Neural cell (in vitro differentiated cells): Measurements from ENCODE around the gene NAT8. TPM values are rescaled to one million over a fixed set of nuclear protein-coding genes. Genes with fewer than 3 reads are reported as not detected.
"Not testable (repeated sequence)": the region's sequence is repeated elsewhere in the genome, so short reads cannot be mapped to it uniquely, and the experiment has no call there.

Experiments
- H2AFZ ChIP-seq: fragments of 200-600, 300-800 bp; sonication (generic), shearing (Covaris generic); 2 replicates; pipeline ENCODE4 v1.6.0; 2014; ENCODE audit warnings: low read depth, mild to moderate bottlenecking, antibody characterized with exemption, low read length, moderate library complexity
- H3F3A ChIP-seq: fragments of 200-600 bp; shearing (Covaris generic); 2 replicates; pipeline ENCODE4 v1.6.1; 2016; ENCODE audit warnings: mild to moderate bottlenecking, moderate library complexity, mixed read lengths, antibody characterized with exemption, low read length; ENCODE audit not compliant: insufficient read depth, poor library complexity, severe bottlenecking
- H3K27ac ChIP-seq: fragments of 200-600, 300-800 bp; sonication (generic), shearing (Covaris generic); 2 replicates; pipeline ENCODE4 v1.5.1; 2014; ENCODE audit warnings: mild to moderate bottlenecking, low read length, moderate library complexity
- H3K27me3 ChIP-seq: fragments of 300-800, 200-600 bp; sonication (generic), shearing (Covaris generic); 2 replicates; pipeline ENCODE4 v1.6.0; 2014; ENCODE audit warnings: mild to moderate bottlenecking, low read depth, low read length, moderate library complexity; ENCODE audit not compliant: insufficient read depth
- H3K36me3 ChIP-seq: fragments of 300-800, 200-600 bp; sonication (generic), shearing (Covaris generic); 2 replicates; pipeline ENCODE4 v1.5.1; 2014; ENCODE audit warnings: mild to moderate bottlenecking, antibody characterized with exemption, low read length, moderate library complexity; ENCODE audit not compliant: insufficient read depth
- H3K4me2 ChIP-seq: fragments of 300-800, 200-600 bp; sonication (generic), shearing (Covaris generic); 2 replicates; pipeline ENCODE4 v1.6.0; 2014; ENCODE audit warnings: mild to moderate bottlenecking, low read length
- H3K4me3 ChIP-seq: fragments of 300-800, 200-600 bp; sonication (generic), shearing (Covaris generic); 2 replicates; pipeline ENCODE4 v1.5.1; 2014; ENCODE audit warnings: mild to moderate bottlenecking, low read length, moderate library complexity
- H3K79me2 ChIP-seq: fragments of 200-600 bp; shearing (Covaris generic); replicated peaks from 2 replicates; pipeline ENCODE4 v1.6.0; 2014; ENCODE audit warnings: mild to moderate bottlenecking, low read length, moderate library complexity; ENCODE audit not compliant: insufficient read depth
- H3K9ac ChIP-seq: fragments of 300-800, 200-600 bp; sonication (generic), shearing (Covaris generic); 2 replicates; pipeline ENCODE4 v1.6.1; 2016; ENCODE audit warnings: mild to moderate bottlenecking, low read length, mixed read lengths
- H3K9me2 ChIP-seq: fragments of 200-600 bp; shearing (Covaris generic); 2 replicates; pipeline ENCODE4 v1.6.1; 2016; ENCODE audit warnings: mild to moderate bottlenecking, low read length, mixed read lengths; ENCODE audit not compliant: insufficient read depth
- H3K9me3 ChIP-seq: fragments of 200-600, 300-800 bp; sonication (generic), shearing (Covaris generic); 2 replicates; pipeline ENCODE4 v1.6.1; 2016; ENCODE audit warnings: mild to moderate bottlenecking, mixed run types, low read length, moderate library complexity, mixed read lengths
- H4K20me1 ChIP-seq: fragments of 200-600 bp; shearing (Covaris generic); 2 replicates; pipeline ENCODE4 v1.6.1; 2016; ENCODE audit warnings: mild to moderate bottlenecking, mixed run types; ENCODE audit not compliant: insufficient read depth
- CTCF ChIP-seq: fragments of 450-650 bp; IDR thresholded peaks from 2 replicates; pipeline ENCODE4 v1.5.1; 2014; ENCODE audit warnings: antibody characterized with exemption, mild to moderate bottlenecking, moderate library complexity; ENCODE audit not compliant: poor library complexity, severe bottlenecking
- EP300 ChIP-seq: fragments of 450-650 bp; conservative IDR thresholded peaks from 2 replicates; pipeline ENCODE4 v1.6.1; 2014; ENCODE audit warnings: antibody characterized with exemption, mild to moderate bottlenecking, moderate library complexity; ENCODE audit not compliant: poor library complexity, severe bottlenecking
- EZH2 ChIP-seq: fragments of 200-600, 300-800 bp; shearing (Covaris generic), sonication (generic); IDR thresholded peaks from 2 replicates; pipeline ENCODE4 v1.6.1; 2014; ENCODE audit warnings: antibody characterized with exemption, low read length, borderline replicate concordance, mild to moderate bottlenecking; ENCODE audit not compliant: insufficient read depth, poor library complexity, severe bottlenecking
- MXI1 ChIP-seq: fragments of 450-650 bp; conservative IDR thresholded peaks from 2 replicates; pipeline ENCODE4 v1.6.1; 2014; ENCODE audit warnings: antibody characterized with exemption, mild to moderate bottlenecking; ENCODE audit not compliant: poor library complexity, severe bottlenecking
- POLR2AphosphoS5 ChIP-seq: IDR thresholded peaks from 2 replicates; pipeline ENCODE4 v1.6.1; 2012
- RAD21 ChIP-seq: fragments of 450-650 bp; conservative IDR thresholded peaks from 2 replicates; pipeline ENCODE4 v1.6.1; 2014; ENCODE audit warnings: antibody characterized with exemption, mild to moderate bottlenecking, moderate library complexity
- REST ChIP-seq: IDR thresholded peaks from 2 replicates; pipeline ENCODE4 v1.6.1; 2012; ENCODE audit warnings: borderline replicate concordance
- SMC3 ChIP-seq: fragments of 450-650 bp; conservative IDR thresholded peaks from 2 replicates; pipeline ENCODE4 v1.6.1; 2014; ENCODE audit warnings: antibody characterized with exemption, mild to moderate bottlenecking, moderate library complexity; ENCODE audit not compliant: poor library complexity
- TAF1 ChIP-seq: IDR thresholded peaks from 2 replicates; pipeline ENCODE4 v1.6.1; 2012; ENCODE audit warnings: low read depth
- polyA plus RNA-seq: library from polyadenylated mRNA; depleted of rRNA; stranded (reverse); fragments of >200 nt; gene quantifications from 2 replicates; pipeline ENCODE4 v1.2.3, GENCODE V29; 2014

The NAT8 gene
- polyA plus RNA-seq, 1 donor from 2014 or later = not detected

- no peaks in the 10 kb centered on the region for H3K27me3 ChIP-seq
- no peaks in the 10 kb centered on the region for H3K9me3 ChIP-seq
- H3K4me3 ChIP-seq = no peak overlapping the region
- H3K27ac ChIP-seq = no peak overlapping the region
- no peak for TF ChIP-seq POLR2AphosphoS5
- TF ChIP-seq MXI1 = no peak
- TF ChIP-seq REST = no peak
- TF ChIP-seq TAF1 = no peak
- no peak for TF ChIP-seq EP300
- no peak for TF ChIP-seq CTCF
- no peak for TF ChIP-seq EZH2
- TF ChIP-seq RAD21 = no peak
- no peak for TF ChIP-seq SMC3
- no peak overlapping the region for H2AFZ ChIP-seq
- H3F3A ChIP-seq = no peaks in the 10 kb centered on the region
- no peaks in the 10 kb centered on the region for H4K20me1 ChIP-seq
- H3K9ac ChIP-seq = no peak overlapping the region
- H3K36me3 ChIP-seq = peaks cover 17% of the 10 kb centered on the region
- no peak overlapping the region for H3K4me2 ChIP-seq
- H3K9me2 ChIP-seq = no peaks in the 10 kb centered on the region
- no peaks in the 10 kb centered on the region for H3K79me2 ChIP-seq
Observed at GRCh38 chr2:73611193-73611592, 31.0 kb downstream of the NAT8 start.

- H3K27ac ChIP-seq = no peak overlapping the region
- H2AFZ ChIP-seq = no peak overlapping the region
- H4K20me1 ChIP-seq = no peaks in the 10 kb centered on the region
- TF ChIP-seq MXI1 = no peak
- TF ChIP-seq EP300 = no peak
- no peaks in the 10 kb centered on the region for H3K27me3 ChIP-seq
- H3K4me3 ChIP-seq = no peak overlapping the region
- no peaks in the 10 kb centered on the region for H3K79me2 ChIP-seq
- no peaks in the 10 kb centered on the region for H3K9me2 ChIP-seq
- peaks cover 17% of the 10 kb centered on the region for H3K36me3 ChIP-seq
- H3K4me2 ChIP-seq = no peak overlapping the region
- no peaks in the 10 kb centered on the region for H3F3A ChIP-seq
- H3K9me3 ChIP-seq = no peaks in the 10 kb centered on the region
- no peak overlapping the region for H3K9ac ChIP-seq
Observed at GRCh38 chr2:73610111-73610510, 32.1 kb downstream of the NAT8 start.

- H3K27me3 ChIP-seq, H3K79me2 ChIP-seq, H2AFZ ChIP-seq, H3F3A ChIP-seq, H3K4me2 ChIP-seq, H4K20me1 ChIP-seq, H3K9ac ChIP-seq, H3K27ac ChIP-seq, H3K9me3 ChIP-seq, H3K36me3 ChIP-seq, H3K9me2 ChIP-seq, H3K4me3 ChIP-seq: not testable (repeated sequence)
Observed at GRCh38 chr2:73604589-73604988, 37.6 kb downstream of the NAT8 start.

- H3K4me3 ChIP-seq, H3K79me2 ChIP-seq, H3K4me2 ChIP-seq, H3K27me3 ChIP-seq, H3K9me2 ChIP-seq, H3K36me3 ChIP-seq, H4K20me1 ChIP-seq, H3F3A ChIP-seq, H3K27ac ChIP-seq, H2AFZ ChIP-seq, H3K9ac ChIP-seq, H3K9me3 ChIP-seq: not testable (repeated sequence)
Observed at GRCh38 chr2:73603099-73603588, 39.1 kb downstream of the NAT8 start.
